Tibial nerve (tissue), 4 donors: Measurements from ENCODE around the gene CCDC102B. TPM values are rescaled to one million over a fixed set of nuclear protein-coding genes. Genes with fewer than 3 reads are reported as not detected.

Source experiments
- DNase-seq, 2 donors: peaks; one replicate each; pipeline ENCODE4 v3.0.0-alpha.2; 2019; ENCODE audit warnings: low spot score in 2 of 2
- H3K27ac ChIP-seq, 4 donors: fragments of 200-600 bp; sonication (generic) in 3 of 4; one replicate each; pipeline ENCODE4 v1.5.1; 2017 to 2019; ENCODE audit warnings: mild to moderate bottlenecking in 1 of 4
- H3K27me3 ChIP-seq, 2 donors: fragments of 200-600 bp; sonication (generic) in 1 of 2; one replicate each; pipeline versions ENCODE4 v1.5.1 to v1.6.0; 2017 to 2019
- H3K36me3 ChIP-seq, 3 donors: fragments of 200-600 bp; sonication (generic); one replicate each; pipeline ENCODE4 v1.5.1; 2018 to 2019
- H3K4me1 ChIP-seq, 4 donors: fragments of 200-600 bp; sonication (generic) in 3 of 4; one replicate each; pipeline ENCODE4 v1.5.1; 2017 to 2019
- H3K4me3 ChIP-seq, 4 donors: fragments of 200-600 bp; sonication (generic) in 3 of 4; one replicate each; pipeline ENCODE4 v1.5.1; 2017 to 2019; ENCODE audit warnings: mild to moderate bottlenecking in 1 of 4, moderate library complexity in 1 of 4
- H3K9me3 ChIP-seq, 4 donors: fragments of 200-600 bp; sonication (generic) in 3 of 4; one replicate each; pipeline ENCODE4 v1.5.1; 2017 to 2019
- CTCF ChIP-seq, 5 experiments: fragments of 200-600 bp in 3 of 5; fragments of 450-650 bp in 2 of 5; sonication (generic) in 3 of 5; IDR thresholded peaks; one replicate each; pipeline ENCODE4 v1.5.1; 2016 to 2019; ENCODE audit warnings: antibody characterized with exemption in 5 of 5, mild to moderate bottlenecking in 3 of 5, moderate library complexity in 2 of 5
- EP300 ChIP-seq, 2 donors: sonication (generic); formaldehyde crosslinking; IDR thresholded peaks; one replicate each; pipeline ENCODE4 v1.6.1; 2017; ENCODE audit warnings: antibody characterized with exemption in 2 of 2, mild to moderate bottlenecking in 1 of 2
- POLR2A ChIP-seq, 2 donors: fragments of 450-650 bp; IDR thresholded peaks; one replicate each; pipeline ENCODE4 v1.6.1; 2017; ENCODE audit warnings: antibody characterized with exemption in 2 of 2, mild to moderate bottlenecking in 2 of 2, moderate library complexity in 2 of 2
- WGBS, 2 donors: methylation state at CpG; one replicate each; pipeline ENCODE4 v1.1.5; 2018; 5-methylcytosine and 5-hydroxymethylcytosine counted together
- total RNA-seq, 4 donors: library from RNA; depleted of rRNA; stranded (reverse); fragments of >200 nt; gene quantifications; one replicate each; pipeline ENCODE4 v1.1.0, GENCODE V29; 2016

The CCDC102B gene
- total RNA-seq, 4 donors from 2014 or later: 5.7 to 27.5 (median 15.3) TPM

GRCh38 chr18:69044215-69044614 lies 246.3 kb downstream of the CCDC102B start:
- TF ChIP-seq CTCF (IDR thresholded peaks at IDR 0.05) (no peak), EP300 (IDR thresholded peaks at IDR 0.05) (no peak), POLR2A (IDR thresholded peaks at IDR 0.05) (no peak)
- H3K9me3 ChIP-seq: no peaks in the 10 kb centered on the region
- no peaks in the 10 kb centered on the region for H3K36me3 ChIP-seq
- no peak overlapping the region for H3K27ac ChIP-seq
- H3K27me3 ChIP-seq: no peaks in the 10 kb centered on the region
- DNase-seq: no peak
- 43 to 58% methylated on average over 1 of the region's 1 CpG for WGBS, 2 donors
- H3K4me1 ChIP-seq: no peaks in the 10 kb centered on the region
- no peak overlapping the region for H3K4me3 ChIP-seq

GRCh38 chr18:69064063-69064462 lies 266.2 kb downstream of the CCDC102B start:
- Histone ChIP-seq H3K27ac (no peak overlapping the region), H3K4me1 (no peaks in the 10 kb centered on the region), H3K36me3 (no peaks in the 10 kb centered on the region), H3K4me3 (no peak overlapping the region), H3K27me3 (no peaks in the 10 kb centered on the region), H3K9me3 (peaks cover 0 to 5% (median 0%) of the 10 kb centered on the region in 4 donors)
- DNase-seq: no peak
- 68 to 69% methylated on average over 4 of the region's 4 CpGs for WGBS, 2 donors
- TF ChIP-seq POLR2A (IDR thresholded peaks at IDR 0.05) (no peak), CTCF (IDR thresholded peaks at IDR 0.05) (no peak), EP300 (IDR thresholded peaks at IDR 0.05) (no peak)

GRCh38 chr18:69067048-69067447 lies 269.2 kb downstream of the CCDC102B start:
- Histone ChIP-seq H3K27me3 (no peaks in the 10 kb centered on the region), H3K27ac (no peak overlapping the region), H3K9me3 (no peaks in the 10 kb centered on the region), H3K36me3 (no peaks in the 10 kb centered on the region), H3K4me3 (no peak overlapping the region), H3K4me1 (no peaks in the 10 kb centered on the region)
- 0 to 8% methylated on average over 1 of the region's 1 CpG for WGBS, 2 donors
- TF ChIP-seq POLR2A (IDR thresholded peaks at IDR 0.05) (no peak), CTCF (IDR thresholded peaks at IDR 0.05) (no peak), EP300 (IDR thresholded peaks at IDR 0.05) (no peak)
- no peak for DNase-seq

DNA sequence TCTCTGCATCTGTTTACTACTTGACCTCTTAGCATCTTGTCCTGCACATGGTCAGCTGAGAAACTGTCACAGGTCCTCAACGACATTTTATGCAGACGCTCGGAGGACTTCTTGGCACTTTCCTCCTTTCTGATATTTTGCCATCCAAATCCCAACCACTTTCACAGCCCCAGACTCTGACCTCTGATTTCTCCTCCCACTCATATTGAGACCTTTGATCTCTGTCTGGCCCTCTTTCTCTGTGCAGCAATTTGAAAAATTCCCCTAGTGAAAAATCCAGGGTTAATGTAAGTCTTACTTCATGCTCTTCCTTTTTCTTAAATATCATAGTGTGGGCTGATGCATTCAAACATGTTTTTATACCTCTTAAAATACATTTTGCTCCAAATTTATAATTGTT lies 273.8 kb downstream of the CCDC102B start:
- DNase-seq: no peak
- H3K36me3 ChIP-seq: no peaks in the 10 kb centered on the region
- H3K4me3 ChIP-seq: no peak overlapping the region
- no peaks in the 10 kb centered on the region for H3K4me1 ChIP-seq
- H3K27ac ChIP-seq: no peak overlapping the region
- H3K9me3 ChIP-seq: no peaks in the 10 kb centered on the region
- no peaks in the 10 kb centered on the region for H3K27me3 ChIP-seq
- TF ChIP-seq CTCF (IDR thresholded peaks at IDR 0.05): no peak
- TF ChIP-seq POLR2A (IDR thresholded peaks at IDR 0.05): no peak
- no peak for TF ChIP-seq EP300 (IDR thresholded peaks at IDR 0.05)
- WGBS, 2 donors: 29 to 34% methylated on average over 3 of the region's 3 CpGs

DNA sequence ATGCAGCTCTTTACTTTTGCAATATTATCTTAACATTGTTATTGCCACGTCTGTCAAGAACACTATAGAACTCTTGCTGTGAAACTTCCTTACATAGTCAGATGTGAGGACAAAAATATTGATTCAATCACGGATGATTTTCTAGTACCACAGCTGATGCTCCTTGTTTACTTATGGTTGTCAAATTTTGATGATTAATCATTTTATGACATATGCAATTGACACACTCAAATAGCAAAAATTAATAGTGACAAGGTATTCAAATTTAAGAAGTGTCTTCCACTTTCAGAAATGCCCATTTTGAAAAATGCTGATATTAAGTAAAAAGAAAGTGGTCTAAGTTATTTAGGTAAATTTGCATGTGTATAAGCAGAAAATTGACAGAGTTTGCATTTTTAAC lies 284.0 kb downstream of the CCDC102B start:
- WGBS, 2 donors: 70 to 71% methylated on average over 2 of the region's 2 CpGs

More for the DNA sequence above, 284.0 kb downstream of the CCDC102B start:
- no peak overlapping the region for H3K27ac ChIP-seq
- DNase-seq: no peak
- H3K4me1 ChIP-seq: no peaks in the 10 kb centered on the region
- peaks cover 0 to 3% (median 0%) of the 10 kb centered on the region in 4 donors for H3K9me3 ChIP-seq
- TF ChIP-seq CTCF (IDR thresholded peaks at IDR 0.05) (no peak), EP300 (IDR thresholded peaks at IDR 0.05) (no peak), POLR2A (IDR thresholded peaks at IDR 0.05) (no peak)
- H3K36me3 ChIP-seq: no peaks in the 10 kb centered on the region
- H3K27me3 ChIP-seq: no peaks in the 10 kb centered on the region
- H3K4me3 ChIP-seq: no peak overlapping the region
